NCI-H2081 treated with DMSO at 0.1 percent for 48 hours (cell line): ENCODE data around the gene RAD9B.
"Not testable (repeated sequence)": the region's sequence is repeated elsewhere in the genome, so short reads cannot be mapped to it uniquely, and the experiment has no call there.

Experiments
- DNase-seq: peaks from one replicate; lab custom pipeline; 2025; lab: John Stamatoyannopoulos, UW

RAD9B gene

DNA sequence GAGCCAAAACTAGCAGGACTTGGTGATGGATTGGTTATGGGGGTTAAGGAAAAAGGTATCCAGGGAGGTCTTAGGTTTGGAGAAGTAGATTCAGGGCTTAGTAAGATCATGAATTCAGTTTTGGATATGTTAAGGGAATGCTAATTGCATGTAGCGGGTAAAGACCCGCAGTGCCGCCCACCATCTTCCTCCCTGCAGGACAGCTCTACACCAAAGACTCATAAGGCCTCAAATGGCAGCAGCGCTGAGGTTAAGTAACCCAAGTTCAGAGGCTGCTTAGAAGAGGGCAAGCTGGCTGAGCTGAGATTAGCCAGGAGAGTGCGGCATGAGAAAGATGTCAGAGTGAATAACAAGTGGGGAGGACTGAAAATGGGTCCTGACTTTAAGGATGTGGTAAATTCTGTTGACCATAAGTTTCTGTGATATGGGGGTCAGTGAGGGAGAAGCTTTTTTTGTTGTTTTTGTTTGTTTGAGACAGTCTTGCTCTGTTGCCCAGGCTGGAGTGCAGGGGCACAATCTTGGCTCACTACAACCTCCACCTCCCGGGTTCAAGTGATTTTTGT is 26.2 kb downstream of the RAD9B start:
- DNase-seq = no peak

DNA sequence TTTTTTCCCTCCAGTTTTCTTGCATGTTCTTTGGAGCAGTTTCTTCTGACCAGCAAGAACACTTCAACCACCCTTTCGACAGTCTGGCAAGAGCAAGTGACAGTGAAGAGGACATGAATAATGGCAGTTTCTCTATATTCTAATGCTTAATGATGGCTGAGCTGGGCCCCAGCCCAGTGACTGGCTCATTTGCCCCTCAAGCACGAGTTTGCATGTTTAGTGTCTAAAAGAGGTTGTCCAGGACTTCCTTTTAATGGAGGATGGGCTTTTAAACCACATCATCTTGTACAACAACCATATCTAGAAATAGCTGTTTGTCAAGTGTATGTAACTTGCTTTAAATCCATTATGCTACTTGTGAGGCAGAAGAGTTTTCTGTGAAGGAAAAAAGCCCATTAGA is 28.4 kb downstream of the RAD9B start:
- no peak for DNase-seq

DNA sequence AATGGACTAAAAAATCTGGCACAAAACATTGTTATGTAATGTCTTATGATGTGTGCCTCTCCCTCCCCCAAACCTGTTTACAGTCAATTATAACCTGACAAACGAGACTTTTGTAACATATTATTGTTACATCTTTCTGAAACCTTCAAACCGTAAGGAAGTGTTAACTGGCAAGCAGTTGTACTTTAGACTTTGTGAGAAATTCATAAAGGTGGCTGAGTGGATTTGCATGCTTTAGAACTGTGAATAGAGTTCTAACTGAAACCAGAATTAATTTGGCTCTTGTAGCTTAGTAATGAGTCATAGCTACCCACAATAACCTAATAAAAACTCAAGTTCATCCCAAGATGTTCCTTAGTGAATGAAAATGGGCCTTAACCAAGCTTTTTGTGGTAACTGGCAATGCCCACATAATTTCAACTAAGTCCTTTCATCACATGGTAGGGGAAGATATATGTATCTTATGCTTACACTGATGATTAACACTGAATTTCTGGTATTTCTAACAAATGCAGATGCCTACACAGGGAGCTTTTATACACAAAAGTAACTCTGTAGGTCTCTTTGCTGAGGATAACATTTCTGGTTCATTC is 29.7 kb downstream of the RAD9B start:
- no peak for DNase-seq

DNA sequence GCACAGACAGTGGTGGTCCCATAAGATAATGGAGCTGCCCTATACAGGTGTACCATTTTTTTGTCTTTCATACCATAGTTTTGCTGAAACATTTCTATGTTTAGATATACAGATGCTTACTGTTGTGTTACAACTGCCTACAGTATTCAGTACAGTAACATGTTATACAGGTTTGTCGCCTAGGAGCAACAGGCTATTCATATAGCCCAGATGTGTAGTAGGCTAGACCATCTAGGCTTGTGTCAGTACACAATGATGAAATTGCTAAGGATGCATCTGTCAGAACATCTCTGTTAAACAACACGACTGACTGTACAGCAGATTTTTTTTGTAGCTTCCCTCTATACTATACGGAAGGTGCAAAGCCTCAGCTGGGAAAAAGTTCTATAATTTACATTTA is 30.5 kb downstream of the RAD9B start:
- DNase-seq = no peak

DNA sequence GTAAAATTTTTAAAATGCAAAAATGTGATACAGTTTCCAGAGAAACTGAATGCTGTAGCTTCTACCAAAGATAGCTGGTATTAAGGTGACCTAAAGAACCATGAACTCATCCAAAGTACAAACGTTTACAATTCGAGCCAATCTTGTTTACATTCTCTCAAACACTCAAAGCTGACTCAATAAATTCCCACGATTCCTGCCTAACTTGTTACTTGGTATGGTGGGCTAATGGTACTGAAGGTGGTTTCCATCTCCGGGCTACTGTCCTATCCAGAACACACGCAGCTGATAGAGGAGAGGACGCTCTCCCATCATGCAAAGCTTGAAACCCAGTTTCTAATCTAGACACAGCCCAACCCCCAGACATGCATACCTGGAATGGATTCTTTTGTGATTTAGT is 31.5 kb downstream of the RAD9B start:
- no peak for DNase-seq

DNA sequence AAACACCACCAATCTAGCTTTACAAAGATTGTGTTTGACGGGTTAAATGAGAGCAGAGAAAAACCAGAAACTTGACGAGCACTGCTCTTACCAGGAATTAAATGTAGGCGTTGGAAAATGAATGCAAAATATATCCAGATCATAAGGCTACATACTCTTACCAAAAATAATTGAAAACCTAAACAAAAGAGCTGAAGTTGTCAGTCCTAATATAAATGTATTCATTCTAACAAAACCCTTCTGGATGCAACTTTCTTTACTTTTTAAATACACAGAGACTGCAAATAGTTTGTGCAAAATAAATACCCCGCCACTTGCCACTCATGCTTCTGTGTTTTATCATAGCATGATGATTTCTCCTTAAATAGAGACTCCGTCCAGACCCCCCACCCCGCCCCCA is 32.7 kb downstream of the RAD9B start:
- DNase-seq = no peak

DNA sequence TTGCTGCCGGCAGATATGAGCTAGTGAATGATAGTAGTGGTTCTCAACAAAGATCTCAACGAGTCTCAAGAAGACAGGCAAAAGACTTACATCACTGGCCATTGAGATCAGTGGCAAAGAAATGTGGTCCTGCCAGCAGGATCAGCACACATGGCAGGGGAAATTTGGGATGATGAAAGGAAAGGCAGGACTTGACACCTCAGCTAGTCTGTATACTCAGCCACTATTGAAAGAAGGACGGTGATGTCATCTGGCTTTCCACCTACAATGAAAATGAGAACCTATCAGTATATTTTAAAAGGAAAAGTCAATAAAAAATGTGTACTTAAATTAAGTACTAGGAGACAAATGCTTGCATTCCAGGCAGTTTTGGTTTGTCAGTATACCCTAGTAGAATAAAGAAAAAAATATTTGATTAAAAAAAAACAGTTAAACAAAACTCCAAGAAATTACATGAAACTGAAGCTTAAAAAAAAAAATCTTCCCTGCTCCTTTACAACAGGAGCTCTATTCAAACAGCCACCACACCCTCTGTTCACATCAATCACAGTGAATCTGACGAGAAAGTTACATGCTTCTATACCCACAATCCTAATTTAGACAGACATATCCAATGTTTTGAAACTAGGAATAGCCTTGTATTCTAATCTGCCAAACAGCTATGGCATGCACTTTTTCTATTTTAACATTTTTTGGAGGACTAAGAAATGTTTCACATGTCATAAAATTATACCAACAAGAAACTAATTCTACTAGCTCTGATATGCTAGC is 34.9 kb downstream of the RAD9B start:
- no peak for DNase-seq

DNA sequence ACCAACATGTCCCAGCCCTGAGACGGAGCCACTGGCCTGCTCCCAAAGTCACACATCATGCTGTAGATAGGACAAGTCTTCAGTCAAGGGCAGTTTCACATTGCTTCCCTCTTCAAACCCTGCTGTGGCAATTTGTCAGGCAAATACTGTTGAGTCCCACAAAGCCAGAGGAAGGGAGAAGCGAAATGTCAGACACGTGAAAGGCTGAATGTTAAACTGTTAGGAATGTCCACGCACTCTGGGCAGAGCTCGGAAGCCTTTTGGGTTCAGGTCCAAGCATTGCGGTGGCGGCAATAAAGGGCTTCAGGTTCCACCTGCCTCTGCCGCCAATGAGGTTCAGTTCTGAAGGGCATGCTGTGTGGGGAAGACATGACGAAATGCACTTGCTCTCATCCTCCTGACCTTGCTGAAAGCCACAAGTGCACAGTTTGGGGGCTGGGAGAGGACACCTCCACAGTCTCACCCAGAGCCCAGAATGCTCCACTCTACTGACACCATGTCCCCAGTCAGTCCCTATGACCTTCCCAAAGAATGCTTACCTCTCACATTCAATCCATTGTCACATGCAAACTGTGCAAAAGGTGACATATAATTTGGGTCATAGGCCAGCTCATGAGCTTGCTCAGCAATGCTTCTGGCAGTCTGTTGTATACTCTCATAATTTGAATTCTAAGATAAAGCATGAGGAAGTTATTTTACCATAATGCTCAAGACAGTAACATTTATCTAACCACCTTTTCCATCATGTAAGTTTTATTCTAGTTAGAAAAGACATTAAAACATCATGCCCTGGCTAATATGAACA is 35.7 kb downstream of the RAD9B start:
- DNase-seq = no peak

DNA sequence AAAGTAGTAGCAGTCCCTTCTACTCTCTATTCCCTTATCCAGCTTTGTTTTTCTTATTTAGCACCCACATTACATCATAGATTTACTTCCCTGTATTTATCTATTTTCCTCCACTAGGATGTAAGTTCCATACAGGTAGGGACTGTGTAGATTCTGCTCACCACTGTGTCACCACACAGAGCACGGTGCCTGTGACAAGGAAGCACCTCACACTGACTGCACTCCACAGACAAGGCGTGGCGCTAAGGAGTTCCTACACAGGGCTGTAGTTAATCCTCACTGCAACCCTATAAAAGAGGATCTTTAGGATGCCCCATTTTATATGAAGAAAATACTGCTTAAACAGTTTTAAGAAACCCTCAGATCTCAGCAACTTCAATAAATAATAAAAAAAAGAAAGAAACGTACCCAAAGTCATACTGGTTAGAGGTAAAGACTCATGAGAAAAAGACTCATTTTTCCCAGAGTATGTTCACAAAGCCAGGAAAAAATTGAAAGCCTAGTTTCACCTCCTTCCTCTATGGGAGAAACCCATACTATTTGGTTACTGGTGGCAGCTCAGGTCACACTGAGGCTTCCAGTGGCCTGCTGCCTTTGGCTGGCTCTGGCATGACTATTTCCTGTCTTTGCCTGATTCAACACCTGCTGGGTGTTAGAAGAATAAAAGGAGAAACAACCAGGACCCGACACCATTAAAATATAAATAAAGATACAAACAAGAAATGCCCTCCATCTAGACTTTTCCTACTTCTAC is 36.9 kb downstream of the RAD9B start:
- no peak for DNase-seq

DNA sequence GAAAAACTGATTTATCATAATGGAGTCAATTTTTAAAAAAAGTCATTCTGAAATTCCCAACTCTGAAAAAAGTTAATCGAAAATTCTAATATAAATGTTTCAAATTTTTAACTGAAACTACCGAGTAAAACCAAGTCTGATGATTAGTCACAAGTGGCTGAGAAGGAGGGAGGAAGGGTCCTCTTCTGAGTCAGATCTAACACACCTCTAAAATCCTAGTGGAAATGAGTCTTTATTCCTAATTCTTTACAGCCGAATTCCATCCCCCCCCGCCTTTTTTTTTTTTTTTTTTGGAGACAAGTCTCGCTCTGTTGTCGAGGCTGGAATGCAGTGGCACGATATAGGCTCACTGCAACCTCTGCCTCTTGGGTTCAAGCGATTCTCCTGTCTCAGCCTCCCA is 37.9 kb downstream of the RAD9B start:
- DNase-seq = no peak

DNA sequence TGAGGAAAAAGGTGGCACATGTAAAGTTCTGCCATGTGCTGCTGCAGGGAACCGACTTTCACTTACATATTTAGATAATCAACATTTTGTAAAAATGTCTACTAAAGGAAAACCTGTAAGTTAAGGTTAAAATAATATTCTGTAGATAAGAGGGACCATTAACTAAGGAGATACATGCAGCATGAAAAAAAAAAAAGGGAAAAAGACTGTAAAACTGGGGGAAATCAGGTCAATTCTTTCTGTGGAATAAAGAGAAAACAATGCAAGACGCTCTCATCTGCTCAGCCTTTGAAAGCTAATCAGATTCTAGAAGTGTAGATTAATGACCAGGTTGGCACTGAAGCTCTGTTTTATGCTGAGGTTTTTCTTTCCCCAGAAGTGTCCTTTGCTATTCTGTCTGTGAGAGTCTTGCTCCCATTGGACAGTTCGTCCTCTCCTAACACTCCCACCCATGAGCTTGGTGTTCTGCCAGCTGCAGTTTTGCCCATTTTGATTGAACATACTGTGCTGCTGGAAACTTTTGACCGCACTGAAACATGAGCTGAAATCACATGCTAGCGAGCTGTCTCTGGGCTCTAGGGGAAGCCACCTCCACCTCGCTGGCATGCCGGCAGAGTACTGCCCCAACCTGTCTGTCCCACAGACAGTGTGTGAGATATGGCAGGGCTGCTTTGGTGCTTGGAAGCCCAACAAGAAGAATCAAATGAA is 41.3 kb downstream of the RAD9B start:
- no peak for DNase-seq

DNA sequence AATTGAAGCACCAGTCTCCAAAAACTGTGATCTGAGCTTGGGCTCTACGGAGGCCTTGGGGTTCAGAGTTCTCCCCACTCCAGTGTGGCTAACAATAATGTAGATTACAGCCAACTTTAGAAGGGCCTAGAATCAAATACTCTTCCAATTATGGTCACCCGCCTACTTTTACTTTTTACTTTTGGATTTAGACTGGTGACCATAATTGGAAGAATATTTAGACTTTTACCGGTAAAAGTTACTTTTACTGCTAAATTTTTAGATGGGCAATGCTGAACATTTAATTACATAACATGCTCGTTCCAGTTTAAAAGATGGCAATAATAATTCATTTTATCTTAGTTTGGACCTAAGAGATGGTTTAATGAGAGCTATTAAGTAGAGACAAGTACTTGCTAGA is 41.8 kb downstream of the RAD9B start:
- no peak for DNase-seq

DNA sequence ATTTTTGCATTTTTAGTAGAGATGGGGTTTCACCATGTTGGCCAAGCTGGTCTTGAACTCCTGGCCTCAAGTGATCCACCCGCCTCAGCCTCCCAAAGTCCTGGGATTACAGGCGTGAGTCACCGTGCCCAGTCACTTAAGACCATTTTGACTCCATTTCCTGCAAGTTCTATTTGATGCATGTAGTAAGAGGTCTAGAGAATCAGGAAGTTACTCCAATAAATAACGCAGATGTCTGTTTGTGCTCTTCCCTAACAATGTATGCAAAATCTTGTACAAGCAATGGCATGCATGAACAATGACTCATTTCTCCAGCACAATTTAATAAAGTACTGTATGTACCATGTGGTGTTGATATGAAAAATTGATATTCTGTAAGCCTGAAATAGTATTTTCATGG is 43.1 kb downstream of the RAD9B start:
- DNase-seq = not testable (repeated sequence)

DNA sequence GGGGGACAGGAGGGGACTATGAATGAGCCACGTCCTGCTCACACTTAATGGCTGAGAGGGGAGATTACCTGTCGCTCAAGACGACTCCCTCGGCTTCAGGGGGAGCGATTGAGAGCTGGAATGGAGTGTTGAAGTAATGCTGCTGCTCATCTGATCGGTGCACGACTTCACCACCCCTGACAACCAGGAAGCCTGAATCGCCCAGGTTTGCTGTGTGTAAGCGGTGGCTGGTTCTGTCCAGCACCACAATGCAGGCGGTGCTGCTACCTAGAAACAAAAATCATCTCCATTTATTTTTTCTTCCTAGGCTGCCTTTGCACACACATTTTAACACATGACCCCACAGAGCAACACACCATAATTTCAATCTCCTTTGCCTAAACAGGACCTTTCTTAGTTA is 43.7 kb downstream of the RAD9B start:
- no peak for DNase-seq

DNA sequence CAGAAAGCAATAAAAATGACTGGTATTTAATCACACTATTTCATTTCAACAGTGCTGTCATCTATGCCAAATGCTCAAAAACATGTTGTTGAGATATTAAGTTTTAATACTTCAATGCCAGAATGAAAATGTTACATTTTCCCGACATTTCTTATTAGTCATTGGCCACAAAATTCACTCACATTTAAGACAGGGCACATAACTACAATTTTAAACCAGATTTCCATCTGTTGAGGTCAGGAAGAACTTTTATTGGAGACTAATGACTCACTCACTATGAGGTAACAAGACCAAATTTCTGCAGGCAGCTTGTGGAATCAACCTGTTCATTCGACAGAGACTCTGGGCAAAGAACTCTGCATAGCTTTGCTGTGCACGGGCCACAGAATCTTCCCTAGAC is 44.2 kb downstream of the RAD9B start:
- no peak for DNase-seq

DNA sequence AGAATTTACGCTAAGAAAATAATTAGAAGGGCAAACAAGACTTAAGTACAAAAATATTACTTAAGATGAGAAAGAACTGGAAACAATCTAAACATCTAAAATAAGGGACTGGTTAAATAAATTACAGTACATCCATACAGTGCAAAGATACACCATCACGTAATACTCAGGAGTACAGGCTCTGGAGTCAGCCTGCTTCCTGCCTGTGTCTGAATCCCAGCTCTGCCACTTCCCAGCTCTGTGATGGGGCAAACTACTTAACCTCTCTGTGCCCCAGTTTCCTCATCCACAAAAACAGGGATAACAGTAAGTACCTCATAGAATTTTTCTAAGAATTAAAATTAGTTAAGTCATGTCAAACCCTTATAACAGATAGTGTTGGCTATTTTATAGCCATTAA is 45.0 kb downstream of the RAD9B start:
- DNase-seq = no peak

DNA sequence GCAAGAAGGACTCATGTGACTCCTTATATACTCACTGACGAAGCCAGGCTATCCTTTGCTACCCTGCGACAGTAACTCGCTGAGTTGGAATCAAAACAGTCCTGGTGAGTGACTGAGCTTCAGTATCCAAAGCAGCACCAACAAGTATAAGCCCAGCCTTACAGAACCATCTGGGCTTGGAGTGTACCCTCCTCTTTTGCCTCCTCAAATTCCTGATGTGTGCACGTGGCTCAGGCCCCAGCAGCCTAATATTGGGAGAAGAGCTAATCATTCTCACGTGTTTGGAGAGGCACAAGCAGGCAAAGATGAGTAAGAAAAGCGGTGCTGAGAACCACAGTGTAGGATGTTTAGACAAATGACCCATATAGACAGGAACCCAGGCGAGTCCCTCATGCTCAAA is 46.5 kb downstream of the RAD9B start:
- no peak for DNase-seq

DNA sequence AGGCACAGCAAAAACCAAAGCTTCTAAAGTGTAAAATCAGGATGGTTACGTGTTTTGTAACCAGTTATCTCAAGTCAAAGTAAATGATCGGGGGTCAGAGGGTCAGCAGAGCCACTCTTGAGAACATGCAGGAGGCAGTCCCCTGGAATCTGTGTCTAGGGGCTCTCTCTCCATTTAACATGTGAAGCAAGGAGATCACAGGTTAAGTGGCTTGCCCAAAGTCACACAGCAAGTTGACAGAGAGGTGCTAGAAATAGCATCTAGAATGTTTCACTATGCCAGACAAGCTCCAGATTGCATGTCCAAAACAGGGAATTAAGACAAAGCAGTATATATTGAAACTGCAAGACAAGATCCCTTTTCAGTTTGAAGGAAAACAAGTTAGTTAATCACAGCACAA is 47.6 kb downstream of the RAD9B start:
- no peak for DNase-seq

DNA sequence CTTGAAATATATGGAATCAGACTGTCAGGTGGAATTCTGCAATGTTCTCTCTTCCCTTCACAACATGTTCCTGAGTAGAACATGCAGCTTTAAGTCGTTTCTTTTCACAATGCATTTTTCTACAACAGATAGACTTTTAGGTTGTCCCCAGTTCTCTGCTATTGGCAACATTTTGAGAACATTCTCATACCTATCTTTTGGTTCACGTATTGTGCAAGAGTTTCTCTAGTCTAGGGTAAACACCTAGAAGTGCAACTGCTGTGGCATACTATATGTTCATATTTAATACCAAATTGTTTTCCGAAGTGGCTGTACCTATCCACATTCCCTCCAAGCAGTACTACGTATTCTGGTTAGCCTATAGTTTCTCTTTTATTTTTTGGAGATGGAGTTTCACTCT is 48.9 kb downstream of the RAD9B start:
- no peak for DNase-seq
